ACC112 (cell line): ENCODE results near the gene MARS1.

Source experiments
- H2AFZ ChIP-seq: fragments of 200-600 bp; sonication (generic); one replicate; pipeline ENCODE4 v1.6.0; 2017; ENCODE audit warnings: antibody characterized with exemption, low read length; ENCODE audit not compliant: unreplicated experiment
- H3K27ac ChIP-seq: fragments of 200-600 bp; sonication (generic); 2 replicates; pipeline ENCODE4 v1.5.1; 2014; ENCODE audit warnings: low read depth, mild to moderate bottlenecking, antibody characterized with exemption, low read length, moderate library complexity
- H3K27me3 ChIP-seq: fragments of 200-600 bp; sonication (generic); 2 replicates; pipeline ENCODE4 v1.6.1; 2014; ENCODE audit warnings: mild to moderate bottlenecking, antibody characterized with exemption, low read length, moderate library complexity, mixed read lengths; ENCODE audit not compliant: insufficient read depth
- H3K36me3 ChIP-seq: fragments of 200-600 bp; sonication (generic); 2 replicates; pipeline ENCODE4 v1.6.1; 2016; ENCODE audit warnings: mild to moderate bottlenecking, antibody characterized with exemption, low read length, moderate library complexity, mixed read lengths; ENCODE audit not compliant: insufficient read depth
- H3K4me1 ChIP-seq: fragments of 200-600 bp; sonication (generic); one replicate; pipeline ENCODE4 v1.6.1; 2016; ENCODE audit warnings: low read length, mixed read lengths; ENCODE audit not compliant: insufficient read depth, unreplicated experiment, control insufficient read depth
- H3K4me3 ChIP-seq: fragments of 200-600 bp; sonication (generic); 2 replicates; pipeline ENCODE4 v1.5.1; 2014; ENCODE audit warnings: mild to moderate bottlenecking, low read depth, low read length
- H3K79me2 ChIP-seq: fragments of 200-600 bp; sonication (generic); one replicate; pipeline ENCODE4 v1.6.0; 2016; ENCODE audit warnings: low read length; ENCODE audit not compliant: control insufficient read depth, unreplicated experiment, insufficient read depth

The MARS1 gene

DNA sequence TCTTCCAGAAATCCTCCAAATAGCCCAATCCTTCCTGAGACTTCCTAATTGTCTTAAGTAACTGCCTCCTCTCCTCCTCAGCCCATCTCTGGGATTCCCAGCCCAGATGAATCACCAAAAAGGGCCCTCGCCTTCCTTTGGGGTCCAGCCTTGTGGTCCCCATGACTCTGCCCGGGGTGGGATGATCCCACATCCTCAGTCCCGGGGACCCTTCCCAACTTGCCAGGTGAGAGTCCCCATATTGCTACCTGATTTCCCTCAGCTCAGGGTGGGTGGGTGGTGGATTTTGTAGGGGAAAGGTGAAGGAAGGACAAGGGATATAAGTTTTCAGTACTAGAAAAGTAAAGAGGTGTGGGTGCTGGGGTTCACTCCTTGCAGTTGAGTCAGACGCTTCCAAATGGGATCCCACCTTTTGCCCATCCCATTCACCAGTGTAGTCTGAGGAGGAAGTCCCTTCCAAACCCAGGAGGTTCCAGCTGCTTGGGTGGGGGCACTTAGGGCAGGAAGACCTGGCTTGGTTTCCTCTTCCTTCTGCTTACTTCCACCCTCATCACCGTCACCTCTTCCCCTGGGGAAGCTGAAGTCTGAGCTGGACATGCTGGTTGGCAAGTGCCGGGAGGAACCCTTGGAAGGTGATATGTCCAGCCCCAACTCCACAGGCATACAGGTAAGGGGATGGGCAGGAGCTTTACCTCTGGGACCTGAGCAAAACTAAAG lies 22.7 kb upstream of the MARS1 start:
- peaks cover 50% of the 10 kb centered on the region for H3K27me3 ChIP-seq
- no peak overlapping the region for H2AFZ ChIP-seq
- no peak overlapping the region for H3K4me3 ChIP-seq
- H3K4me1 ChIP-seq = peaks cover 11% of the 10 kb centered on the region
- H3K36me3 ChIP-seq = no peaks in the 10 kb centered on the region
- no peak overlapping the region for H3K27ac ChIP-seq
- H3K79me2 ChIP-seq = no peaks in the 10 kb centered on the region

DNA sequence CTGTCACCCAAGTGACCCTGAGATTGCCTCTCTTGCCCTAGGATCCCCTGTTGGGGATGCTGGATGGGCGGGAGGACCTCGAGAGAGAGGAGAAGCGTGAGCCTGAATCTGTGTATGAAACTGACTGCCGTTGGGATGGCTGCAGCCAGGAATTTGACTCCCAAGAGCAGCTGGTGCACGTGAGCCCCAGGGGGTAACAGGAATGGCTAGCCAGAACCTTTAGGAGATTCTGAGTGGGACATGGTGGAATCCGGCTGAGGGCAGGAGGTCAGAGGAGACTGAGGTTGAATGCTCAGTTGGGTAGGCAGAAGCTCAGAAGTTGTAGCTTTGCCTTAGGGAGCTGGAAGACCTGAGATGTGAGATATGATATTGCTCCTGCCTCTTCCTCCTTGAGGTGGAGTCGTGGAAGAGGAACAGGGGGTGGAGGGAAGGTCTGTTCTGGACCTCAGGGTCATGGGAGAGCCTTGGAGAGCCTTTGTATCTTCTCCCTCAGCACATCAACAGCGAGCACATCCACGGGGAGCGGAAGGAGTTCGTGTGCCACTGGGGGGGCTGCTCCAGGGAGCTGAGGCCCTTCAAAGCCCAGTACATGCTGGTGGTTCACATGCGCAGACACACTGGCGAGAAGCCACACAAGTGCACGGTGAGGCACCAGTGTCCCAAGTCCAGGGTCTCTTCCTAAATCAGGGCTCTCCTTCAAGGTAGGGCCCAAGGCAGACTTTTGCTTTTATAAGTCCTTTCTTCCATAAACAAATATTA lies 21.9 kb upstream of the MARS1 start:
- no peak overlapping the region for H3K27ac ChIP-seq
- H3K79me2 ChIP-seq = no peaks in the 10 kb centered on the region
- peaks cover 3% of the 10 kb centered on the region for H3K4me1 ChIP-seq
- H3K4me3 ChIP-seq = no peak overlapping the region
- H3K36me3 ChIP-seq = no peaks in the 10 kb centered on the region
- H2AFZ ChIP-seq = no peak overlapping the region
- peaks cover 55% of the 10 kb centered on the region for H3K27me3 ChIP-seq

DNA sequence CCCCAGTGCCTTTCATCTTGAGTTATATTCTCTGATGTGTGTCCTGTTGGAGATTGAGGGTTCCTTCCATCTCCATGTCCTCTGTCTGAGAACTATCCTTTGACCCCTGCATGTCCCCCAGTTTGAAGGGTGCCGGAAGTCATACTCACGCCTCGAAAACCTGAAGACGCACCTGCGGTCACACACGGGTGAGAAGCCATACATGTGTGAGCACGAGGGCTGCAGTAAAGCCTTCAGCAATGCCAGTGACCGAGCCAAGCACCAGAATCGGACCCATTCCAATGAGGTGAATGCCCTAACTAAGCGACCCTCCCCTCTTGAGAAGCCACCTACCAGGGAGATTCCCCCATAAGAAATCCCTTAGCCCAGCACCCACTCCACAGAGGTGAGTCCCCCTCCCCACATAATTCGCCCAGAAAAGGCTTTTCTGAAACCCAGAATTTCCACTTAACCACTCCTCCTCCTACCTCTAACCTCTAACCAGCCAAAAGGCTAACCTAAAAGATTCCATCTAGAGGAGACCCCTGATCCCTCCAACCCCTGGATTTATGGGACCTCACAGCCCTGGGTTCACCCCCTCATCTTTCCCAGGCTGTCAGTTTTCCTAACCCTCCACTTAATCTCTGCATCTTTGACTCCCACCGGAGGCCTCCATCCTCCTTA lies 20.5 kb upstream of the MARS1 start:
- peaks cover 62% of the 10 kb centered on the region for H3K27me3 ChIP-seq

DNA sequence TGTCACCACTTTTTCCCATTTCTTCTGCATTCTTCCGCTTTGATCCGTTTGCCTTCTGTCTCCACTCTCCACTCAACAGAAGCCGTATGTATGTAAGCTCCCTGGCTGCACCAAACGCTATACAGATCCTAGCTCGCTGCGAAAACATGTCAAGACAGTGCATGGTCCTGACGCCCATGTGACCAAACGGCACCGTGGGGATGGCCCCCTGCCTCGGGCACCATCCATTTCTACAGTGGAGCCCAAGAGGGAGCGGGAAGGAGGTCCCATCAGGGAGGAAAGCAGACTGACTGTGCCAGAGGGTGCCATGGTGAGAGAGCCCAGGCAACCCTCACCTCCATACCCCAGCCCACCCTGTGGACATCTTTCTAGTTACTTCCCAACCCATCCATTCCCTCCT lies 20.0 kb upstream of the MARS1 start:
- H3K4me1 ChIP-seq = no peaks in the 10 kb centered on the region
- H3K27me3 ChIP-seq = peaks cover 67% of the 10 kb centered on the region
- H3K4me3 ChIP-seq = no peak overlapping the region
- H3K27ac ChIP-seq = no peak overlapping the region
- H3K36me3 ChIP-seq = no peaks in the 10 kb centered on the region
- no peak overlapping the region for H2AFZ ChIP-seq
- no peaks in the 10 kb centered on the region for H3K79me2 ChIP-seq

More for the DNA sequence above, 20.5 kb upstream of the MARS1 start:
- Histone ChIP-seq H2AFZ (no peak overlapping the region), H3K36me3 (no peaks in the 10 kb centered on the region), H3K79me2 (no peaks in the 10 kb centered on the region), H3K4me3 (no peak overlapping the region), H3K27ac (no peak overlapping the region), H3K4me1 (no peaks in the 10 kb centered on the region)

DNA sequence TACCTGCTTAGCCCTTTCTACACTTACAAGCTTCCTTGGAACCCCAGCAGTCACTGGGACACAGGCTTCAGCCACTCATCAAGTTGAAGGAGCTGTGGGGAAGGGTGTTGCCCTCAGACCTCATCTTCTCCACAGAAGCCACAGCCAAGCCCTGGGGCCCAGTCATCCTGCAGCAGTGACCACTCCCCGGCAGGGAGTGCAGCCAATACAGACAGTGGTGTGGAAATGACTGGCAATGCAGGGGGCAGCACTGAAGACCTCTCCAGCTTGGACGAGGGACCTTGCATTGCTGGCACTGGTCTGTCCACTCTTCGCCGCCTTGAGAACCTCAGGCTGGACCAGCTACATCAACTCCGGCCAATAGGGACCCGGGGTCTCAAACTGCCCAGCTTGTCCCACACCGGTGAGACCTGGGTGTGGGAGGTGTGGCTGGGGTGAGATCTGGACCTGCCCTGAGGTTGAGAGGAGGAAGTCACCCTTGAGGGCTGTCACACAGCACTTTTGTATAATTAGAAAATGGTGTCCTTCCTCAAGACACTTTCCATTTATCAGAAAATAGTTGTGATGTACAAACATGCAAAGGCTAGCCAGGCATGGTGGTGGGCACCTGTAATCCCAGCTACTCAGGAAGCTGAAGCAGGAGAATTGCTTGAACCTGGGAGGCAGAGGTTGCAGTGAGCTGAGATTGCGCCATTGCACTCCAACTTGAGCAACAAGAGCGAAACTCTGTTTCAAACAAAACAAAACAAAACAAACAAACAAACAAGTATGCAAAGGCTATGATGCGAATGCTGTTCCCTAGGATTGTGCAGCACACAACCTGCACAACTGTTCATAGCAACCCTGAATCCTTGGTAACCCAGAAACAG lies 18.3 kb upstream of the MARS1 start:
- Histone ChIP-seq H3K27me3 (peaks cover 82% of the 10 kb centered on the region), H3K4me1 (no peaks in the 10 kb centered on the region), H3K36me3 (no peaks in the 10 kb centered on the region), H2AFZ (no peak overlapping the region), H3K4me3 (no peak overlapping the region), H3K27ac (no peak overlapping the region), H3K79me2 (no peaks in the 10 kb centered on the region)

DNA sequence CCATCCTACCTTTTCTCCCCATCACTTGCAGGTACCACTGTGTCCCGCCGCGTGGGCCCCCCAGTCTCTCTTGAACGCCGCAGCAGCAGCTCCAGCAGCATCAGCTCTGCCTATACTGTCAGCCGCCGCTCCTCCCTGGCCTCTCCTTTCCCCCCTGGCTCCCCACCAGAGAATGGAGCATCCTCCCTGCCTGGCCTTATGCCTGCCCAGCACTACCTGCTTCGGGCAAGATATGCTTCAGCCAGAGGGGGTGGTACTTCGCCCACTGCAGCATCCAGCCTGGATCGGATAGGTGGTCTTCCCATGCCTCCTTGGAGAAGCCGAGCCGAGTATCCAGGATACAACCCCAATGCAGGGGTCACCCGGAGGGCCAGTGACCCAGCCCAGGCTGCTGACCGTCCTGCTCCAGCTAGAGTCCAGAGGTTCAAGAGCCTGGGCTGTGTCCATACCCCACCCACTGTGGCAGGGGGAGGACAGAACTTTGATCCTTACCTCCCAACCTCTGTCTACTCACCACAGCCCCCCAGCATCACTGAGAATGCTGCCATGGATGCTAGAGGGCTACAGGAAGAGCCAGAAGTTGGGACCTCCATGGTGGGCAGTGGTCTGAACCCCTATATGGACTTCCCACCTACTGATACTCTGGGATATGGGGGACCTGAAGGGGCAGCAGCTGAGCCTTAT lies 17.4 kb upstream of the MARS1 start:
- Histone ChIP-seq H3K36me3 (no peaks in the 10 kb centered on the region), H2AFZ (no peak overlapping the region), H3K4me3 (no peak overlapping the region), H3K4me1 (no peaks in the 10 kb centered on the region), H3K27me3 (peaks cover 82% of the 10 kb centered on the region), H3K27ac (no peak overlapping the region), H3K79me2 (no peaks in the 10 kb centered on the region)

DNA sequence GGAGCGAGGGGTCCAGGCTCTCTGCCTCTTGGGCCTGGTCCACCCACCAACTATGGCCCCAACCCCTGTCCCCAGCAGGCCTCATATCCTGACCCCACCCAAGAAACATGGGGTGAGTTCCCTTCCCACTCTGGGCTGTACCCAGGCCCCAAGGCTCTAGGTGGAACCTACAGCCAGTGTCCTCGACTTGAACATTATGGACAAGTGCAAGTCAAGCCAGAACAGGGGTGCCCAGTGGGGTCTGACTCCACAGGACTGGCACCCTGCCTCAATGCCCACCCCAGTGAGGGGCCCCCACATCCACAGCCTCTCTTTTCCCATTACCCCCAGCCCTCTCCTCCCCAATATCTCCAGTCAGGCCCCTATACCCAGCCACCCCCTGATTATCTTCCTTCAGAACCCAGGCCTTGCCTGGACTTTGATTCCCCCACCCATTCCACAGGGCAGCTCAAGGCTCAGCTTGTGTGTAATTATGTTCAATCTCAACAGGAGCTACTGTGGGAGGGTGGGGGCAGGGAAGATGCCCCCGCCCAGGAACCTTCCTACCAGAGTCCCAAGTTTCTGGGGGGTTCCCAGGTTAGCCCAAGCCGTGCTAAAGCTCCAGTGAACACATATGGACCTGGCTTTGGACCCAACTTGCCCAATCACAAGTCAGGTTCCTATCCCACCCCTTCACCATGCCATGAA lies 16.8 kb upstream of the MARS1 start:
- H3K36me3 ChIP-seq = no peaks in the 10 kb centered on the region
- H3K27me3 ChIP-seq = peaks cover 86% of the 10 kb centered on the region
- no peak overlapping the region for H2AFZ ChIP-seq
- no peak overlapping the region for H3K27ac ChIP-seq
- peaks cover 7% of the 10 kb centered on the region for H3K4me1 ChIP-seq
- no peak overlapping the region for H3K4me3 ChIP-seq
- no peaks in the 10 kb centered on the region for H3K79me2 ChIP-seq

DNA sequence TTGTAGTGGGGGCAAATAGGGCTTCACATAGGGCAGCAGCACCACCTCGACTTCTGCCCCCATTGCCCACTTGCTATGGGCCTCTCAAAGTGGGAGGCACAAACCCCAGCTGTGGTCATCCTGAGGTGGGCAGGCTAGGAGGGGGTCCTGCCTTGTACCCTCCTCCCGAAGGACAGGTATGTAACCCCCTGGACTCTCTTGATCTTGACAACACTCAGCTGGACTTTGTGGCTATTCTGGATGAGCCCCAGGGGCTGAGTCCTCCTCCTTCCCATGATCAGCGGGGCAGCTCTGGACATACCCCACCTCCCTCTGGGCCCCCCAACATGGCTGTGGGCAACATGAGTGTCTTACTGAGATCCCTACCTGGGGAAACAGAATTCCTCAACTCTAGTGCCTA lies 16.2 kb upstream of the MARS1 start:
- Histone ChIP-seq H3K27ac (no peak overlapping the region), H3K79me2 (no peaks in the 10 kb centered on the region), H2AFZ (no peak overlapping the region), H3K4me3 (no peak overlapping the region), H3K36me3 (no peaks in the 10 kb centered on the region), H3K27me3 (peaks cover 91% of the 10 kb centered on the region), H3K4me1 (peaks cover 9% of the 10 kb centered on the region)

DNA sequence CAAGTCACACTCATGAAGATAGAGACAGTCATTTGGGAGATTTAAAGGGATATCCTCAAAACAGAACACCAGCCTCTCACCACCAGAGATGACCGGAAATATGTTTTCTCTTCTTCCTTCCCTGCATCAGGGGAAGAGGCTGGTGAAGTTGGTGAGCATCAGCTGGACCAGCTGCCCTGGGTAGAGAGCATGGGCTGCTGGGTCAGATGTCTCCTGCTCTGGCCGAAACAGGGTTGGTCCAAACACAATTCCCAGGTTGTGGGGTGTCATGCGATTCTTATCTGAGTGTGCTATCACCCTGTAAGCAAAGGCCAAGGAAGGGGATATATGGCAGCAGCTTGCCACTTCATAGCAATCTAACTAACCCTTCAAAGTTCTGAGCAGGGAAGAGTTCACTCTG lies 15.5 kb upstream of the MARS1 start:
- no peaks in the 10 kb centered on the region for H3K79me2 ChIP-seq
- H2AFZ ChIP-seq = no peak overlapping the region
- peaks cover 91% of the 10 kb centered on the region for H3K27me3 ChIP-seq
- no peak overlapping the region for H3K4me3 ChIP-seq
- H3K36me3 ChIP-seq = no peaks in the 10 kb centered on the region
- no peak overlapping the region for H3K27ac ChIP-seq
- H3K4me1 ChIP-seq = peaks cover 9% of the 10 kb centered on the region
